A673 (cell line): ENCODE results near the gene TAX1BP1. TPM values are rescaled to one million over a fixed set of nuclear protein-coding genes. Genes with fewer than 3 reads are reported as not detected.

ENCODE experiments used
- BruUV-seq: library from RNA; stranded (reverse); fragments of 400-500 nt; replicated peaks from 2 replicates; lab custom pipeline; 2021; lab: Mats Ljungman, UMichigan
- CTCF ChIA-PET: fragments of 300-600 bp; sonication (Branson Sonifier 250); formaldehyde crosslinking; loops from one replicate; lab custom pipeline; 2022; ENCODE audit warnings: antibody characterized with exemption; lab: Charles Lee
- POLR2A ChIA-PET: fragments of 300-600 bp; sonication (Branson Sonifier 250); formaldehyde crosslinking; loops from one replicate; lab custom pipeline; 2022; ENCODE audit warnings: antibody characterized with exemption; ENCODE audit not compliant: low non-redundant PET; lab: Charles Lee
- DNase-seq: peaks from one replicate; pipeline ENCODE4 v3.0.0-alpha.2; 2015; ENCODE audit warnings: low spot score
- H3K27ac ChIP-seq: fragments of 200-600 bp; sonication (generic); 2 replicates; pipeline ENCODE4 v1.5.1; 2016; ENCODE audit warnings: mixed run types, low read depth, mild to moderate bottlenecking, mixed read lengths, antibody characterized with exemption, low read length; ENCODE audit not compliant: poor library complexity, severe bottlenecking
- H3K27me3 ChIP-seq: fragments of 200-600 bp; sonication (generic); replicated peaks from 2 replicates; pipeline ENCODE4 v1.6.1; 2017; ENCODE audit warnings: mixed run types, low read depth, mild to moderate bottlenecking, mixed read lengths, antibody characterized with exemption, low read length; ENCODE audit not compliant: insufficient read depth, poor library complexity
- H3K36me3 ChIP-seq: fragments of 200-600 bp; sonication (generic); 2 replicates; pipeline ENCODE4 v1.6.1; 2016; ENCODE audit warnings: mixed run types, mild to moderate bottlenecking, mixed read lengths, antibody characterized with exemption, low read length; ENCODE audit not compliant: insufficient read depth, poor library complexity, severe bottlenecking
- H3K4me1 ChIP-seq: fragments of 200-600 bp; sonication (generic); 2 replicates; pipeline ENCODE4 v1.6.1; 2017; ENCODE audit warnings: mixed run types, mild to moderate bottlenecking, mixed read lengths, antibody characterized with exemption, low read length; ENCODE audit not compliant: insufficient read depth, poor library complexity, severe bottlenecking
- H3K4me3 ChIP-seq: fragments of 200-600 bp; sonication (generic); 2 replicates; pipeline ENCODE4 v1.5.1; 2016; ENCODE audit warnings: low read depth, mixed run types, mild to moderate bottlenecking, mixed read lengths, low read length; ENCODE audit not compliant: poor library complexity, severe bottlenecking
- H3K9me3 ChIP-seq: fragments of 200-600 bp; sonication (generic); 2 replicates; pipeline ENCODE4 v1.6.1; 2016; ENCODE audit warnings: mixed run types, low read depth, mild to moderate bottlenecking, mixed read lengths, antibody characterized with exemption, low read length; ENCODE audit not compliant: poor library complexity, severe bottlenecking
- CTCF ChIP-seq: fragments of 300-800, 200-600 bp; sonication (generic); conservative IDR thresholded peaks from 2 replicates; pipeline ENCODE4 v1.5.1; 2017; ENCODE audit warnings: low read depth, mild to moderate bottlenecking, antibody characterized with exemption, low read length, moderate library complexity, mixed read lengths
- EZH2 ChIP-seq: fragments of 200-600 bp; sonication (generic); IDR thresholded peaks from 2 replicates; pipeline ENCODE4 v1.6.1; 2017; ENCODE audit warnings: borderline replicate concordance, low read depth, mild to moderate bottlenecking, mixed read lengths, antibody characterized with exemption, low read length; ENCODE audit not compliant: poor library complexity, severe bottlenecking
- intact Hi-C: fragments of 100-400 bp; cut with micrococcal nuclease; formaldehyde crosslinking; loops from one replicate; pipeline ENCODE4 v1.10.0; 2022; ENCODE audit not compliant: unreplicated experiment
- total RNA-seq: library from RNA; stranded (reverse); gene quantifications from 2 replicates; pipeline ENCODE4 v1.2.3, GENCODE V29; 2021

The TAX1BP1 gene
- total RNA-seq, 1 experiment from 2014 or later: 54.0 TPM

- no peaks in the 10 kb centered on the region for H3K27me3 ChIP-seq
- no peaks in the 10 kb centered on the region for H3K9me3 ChIP-seq
- TF ChIP-seq EZH2 (no peak), CTCF (no peak)
- no peak overlapping the region for H3K4me3 ChIP-seq
- intact Hi-C loops: loop anchor here (5.0 kb wide), 1 partner anchor 584 kb away; no protein-coding TSS in a partner anchor
- ChIA-PET CTCF (no interaction called here), POLR2A (no interaction called here)
- H3K4me1 ChIP-seq: no peaks in the 10 kb centered on the region
- H3K36me3 ChIP-seq: no peaks in the 10 kb centered on the region
- BruUV-seq: no TSS peak
- H3K27ac ChIP-seq: no peak overlapping the region
- DNase-seq: no peak
Observed at GRCh38 chr7:27781188-27781587, 41.2 kb downstream of the TAX1BP1 start.

GRCh38 chr7:27782849-27783248 is 42.9 kb downstream of the TAX1BP1 start:
- intact Hi-C loops: loop anchor here (5.0 kb wide), 1 partner anchor 586 kb away; no protein-coding TSS in a partner anchor
- Histone ChIP-seq H3K4me3 (no peak overlapping the region), H3K36me3 (no peaks in the 10 kb centered on the region), H3K4me1 (no peaks in the 10 kb centered on the region), H3K27ac (no peak overlapping the region), H3K9me3 (no peaks in the 10 kb centered on the region), H3K27me3 (no peaks in the 10 kb centered on the region)
- TF ChIP-seq CTCF (no peak), EZH2 (no peak)
- ChIA-PET CTCF (no interaction called here), POLR2A (no interaction called here)
- BruUV-seq: no TSS peak
- DNase-seq: no peak

- H3K36me3 ChIP-seq: no peaks in the 10 kb centered on the region
- no peaks in the 10 kb centered on the region for H3K4me1 ChIP-seq
- intact Hi-C loops: loop anchor here (5.0 kb wide), 1 partner anchor 587 kb away; no protein-coding TSS in a partner anchor
- ChIA-PET CTCF (no interaction called here), POLR2A (no interaction called here)
- no TSS peak for BruUV-seq
- H3K27ac ChIP-seq: no peak overlapping the region
- no peak overlapping the region for H3K4me3 ChIP-seq
- no peaks in the 10 kb centered on the region for H3K27me3 ChIP-seq
- peak; percentile 63 for DNase-seq
- no peaks in the 10 kb centered on the region for H3K9me3 ChIP-seq
- no peak for TF ChIP-seq EZH2
- TF ChIP-seq CTCF: peak; percentile 66
Observed at GRCh38 chr7:27784399-27785053, 44.6 kb downstream of the TAX1BP1 start.
